MG63 (cell line): Measurements from ENCODE around the gene LRRC63. TPM values are rescaled to one million over a fixed set of nuclear protein-coding genes. Genes with fewer than 3 reads are reported as not detected.
A peak's percentile ranks its signal among the peaks of the same experiment; 100 is the strongest.
"Not testable (repeated sequence)": the region's sequence is repeated elsewhere in the genome, so short reads cannot be mapped to it uniquely, and the experiment has no call there.

Source experiments
- DNase-seq: peaks from one replicate; pipeline ENCODE4 v3.0.0-alpha.2; 2020
- H3K27me3 ChIP-seq: fragments of 250-450 bp; sonication (Bioruptor Pico); 2 replicates; pipeline ENCODE4 v1.5.1; 2020; ENCODE audit warnings: mild to moderate bottlenecking, moderate library complexity
- H3K36me3 ChIP-seq: fragments of 250-450 bp; sonication (Bioruptor Pico); 2 replicates; pipeline ENCODE4 v1.5.1; 2020; ENCODE audit warnings: mild to moderate bottlenecking, moderate library complexity
- H3K4me3 ChIP-seq: fragments of 250-450 bp; sonication (Bioruptor Pico); 2 replicates; pipeline ENCODE4 v1.5.1; 2020; ENCODE audit warnings: mild to moderate bottlenecking, moderate library complexity
- H3K9me3 ChIP-seq: fragments of 250-450 bp; sonication (Bioruptor Pico); 2 replicates; pipeline ENCODE4 v1.5.1; 2020; ENCODE audit warnings: mild to moderate bottlenecking, moderate library complexity
- total RNA-seq: library from RNA; depleted of rRNA; stranded (reverse); fragments of >200 nt; shearing (Covaris generic); gene quantifications from 2 replicates; pipeline ENCODE4 v1.2.3, GENCODE V29; 2014; ENCODE audit warnings: low replicate concordance

The LRRC63 gene
- total RNA-seq, 1 experiment from 2014 or later, result 0.16 TPM

GRCh38 chr13:46283912-46284824, 72.4 kb downstream of the LRRC63 start:
- not testable (repeated sequence) for DNase-seq

GRCh38 chr13:46286972-46287371, 75.2 kb downstream of the LRRC63 start:
- DNase-seq, result no peak
- Histone ChIP-seq H3K27me3 (no peaks in the 10 kb centered on the region), H3K4me3 (no peak overlapping the region), H3K36me3 (no peaks in the 10 kb centered on the region), H3K9me3 (no peaks in the 10 kb centered on the region)

More at GRCh38 chr13:46283912-46284824, 72.4 kb downstream of the LRRC63 start:
- not testable (repeated sequence) for H3K27me3 ChIP-seq, H3K9me3 ChIP-seq, H3K36me3 ChIP-seq, H3K4me3 ChIP-seq

- DNase-seq, result no peak
- Histone ChIP-seq H3K27me3 (no peaks in the 10 kb centered on the region), H3K9me3 (no peaks in the 10 kb centered on the region), H3K4me3 (no peak overlapping the region), H3K36me3 (no peaks in the 10 kb centered on the region)
Measured at GRCh38 chr13:46288570-46289259, 77.0 kb downstream of the LRRC63 start.

GRCh38 chr13:46289260-46289955, 77.7 kb downstream of the LRRC63 start:
- Histone ChIP-seq H3K27me3 (no peaks in the 10 kb centered on the region), H3K36me3 (no peaks in the 10 kb centered on the region), H3K4me3 (no peak overlapping the region), H3K9me3 (no peaks in the 10 kb centered on the region)
- no peak for DNase-seq

- H3K36me3 ChIP-seq, result no peaks in the 10 kb centered on the region
- no peaks in the 10 kb centered on the region for H3K27me3 ChIP-seq
- DNase-seq, result no peak
- H3K9me3 ChIP-seq, result no peaks in the 10 kb centered on the region
- no peak overlapping the region for H3K4me3 ChIP-seq
Measured at GRCh38 chr13:46290434-46290833, 78.7 kb downstream of the LRRC63 start.

GRCh38 chr13:46293436-46293835, 81.7 kb downstream of the LRRC63 start:
- DNase-seq, result no peak
- no peak overlapping the region for H3K4me3 ChIP-seq

GRCh38 chr13:46295491-46296114, 83.9 kb downstream of the LRRC63 start:
- no peak overlapping the region for H3K4me3 ChIP-seq
- DNase-seq, result peak; percentile 53

More at GRCh38 chr13:46293436-46293835, 81.7 kb downstream of the LRRC63 start:
- Histone ChIP-seq H3K9me3 (0 out of 2 replicates have a peak, but pooled peaks cover 2% of the 10 kb centered on the region), H3K27me3 (no peaks in the 10 kb centered on the region), H3K36me3 (no peaks in the 10 kb centered on the region)

GRCh38 chr13:46296115-46296822, 84.5 kb downstream of the LRRC63 start:
- Histone ChIP-seq H3K4me3 (no peak overlapping the region), H3K36me3 (no peaks in the 10 kb centered on the region), H3K9me3 (peaks cover 13% of the 10 kb centered on the region)

More at GRCh38 chr13:46295491-46296114, 83.9 kb downstream of the LRRC63 start:
- Histone ChIP-seq H3K36me3 (no peaks in the 10 kb centered on the region), H3K27me3 (no peaks in the 10 kb centered on the region), H3K9me3 (peaks cover 13% of the 10 kb centered on the region)

GRCh38 chr13:46296921-46297320, 85.2 kb downstream of the LRRC63 start:
- DNase-seq, result peak; percentile 87
- H3K9me3 ChIP-seq, result peaks cover 16% of the 10 kb centered on the region
- no peak overlapping the region for H3K4me3 ChIP-seq
- no peaks in the 10 kb centered on the region for H3K27me3 ChIP-seq
- no peaks in the 10 kb centered on the region for H3K36me3 ChIP-seq

More at GRCh38 chr13:46296115-46296822, 84.5 kb downstream of the LRRC63 start:
- H3K27me3 ChIP-seq, result no peaks in the 10 kb centered on the region
- peak; percentile 41 for DNase-seq

- peaks cover 16% of the 10 kb centered on the region for H3K9me3 ChIP-seq
- DNase-seq, result no peak
- H3K4me3 ChIP-seq, result no peak overlapping the region
- no peaks in the 10 kb centered on the region for H3K36me3 ChIP-seq
- no peaks in the 10 kb centered on the region for H3K27me3 ChIP-seq
Measured at GRCh38 chr13:46297361-46297811, 85.7 kb downstream of the LRRC63 start.

GRCh38 chr13:46303742-46304385, 92.1 kb downstream of the LRRC63 start:
- H3K36me3 ChIP-seq, result no peaks in the 10 kb centered on the region
- no peaks in the 10 kb centered on the region for H3K27me3 ChIP-seq
- no peak for DNase-seq
- no peak overlapping the region for H3K4me3 ChIP-seq
- H3K9me3 ChIP-seq, result peaks cover 18% of the 10 kb centered on the region

- H3K27me3 ChIP-seq, result no peaks in the 10 kb centered on the region
- H3K9me3 ChIP-seq, result peaks cover 17% of the 10 kb centered on the region
- H3K36me3 ChIP-seq, result no peaks in the 10 kb centered on the region
- no peak overlapping the region for H3K4me3 ChIP-seq
- DNase-seq, result no peak
Measured at GRCh38 chr13:46304546-46304945, 92.8 kb downstream of the LRRC63 start.

GRCh38 chr13:46307554-46307953, 95.8 kb downstream of the LRRC63 start:
- Histone ChIP-seq H3K4me3 (no peak overlapping the region), H3K27me3 (no peaks in the 10 kb centered on the region), H3K9me3 (peaks cover 6% of the 10 kb centered on the region; the same call in 1 of the 2 replicates), H3K36me3 (no peaks in the 10 kb centered on the region)
- peak; percentile 20 for DNase-seq

- Histone ChIP-seq H3K27me3 (no peaks in the 10 kb centered on the region), H3K36me3 (no peaks in the 10 kb centered on the region), H3K4me3 (no peak overlapping the region), H3K9me3 (0 out of 2 replicates have a peak, but pooled peaks cover 2% of the 10 kb centered on the region)
- DNase-seq, result no peak
Measured at GRCh38 chr13:46310066-46310465, 98.3 kb downstream of the LRRC63 start.

- Histone ChIP-seq H3K36me3 (no peaks in the 10 kb centered on the region), H3K9me3 (0 out of 2 replicates have a peak, but pooled peaks cover 2% of the 10 kb centered on the region), H3K27me3 (no peaks in the 10 kb centered on the region), H3K4me3 (no peak overlapping the region)
- no peak for DNase-seq
Measured at GRCh38 chr13:46311217-46311616, 99.5 kb downstream of the LRRC63 start.
